ENCODE measurements around the gene MMADHC. TPM values are rescaled to one million over a fixed set of nuclear protein-coding genes. Genes with fewer than 3 reads are reported as not detected.
A peak's percentile ranks its signal among the peaks of the same experiment; 100 is the strongest.

The MMADHC gene
- total RNA-seq, 1 experiment from 2014 or later = 135 TPM

DNA sequence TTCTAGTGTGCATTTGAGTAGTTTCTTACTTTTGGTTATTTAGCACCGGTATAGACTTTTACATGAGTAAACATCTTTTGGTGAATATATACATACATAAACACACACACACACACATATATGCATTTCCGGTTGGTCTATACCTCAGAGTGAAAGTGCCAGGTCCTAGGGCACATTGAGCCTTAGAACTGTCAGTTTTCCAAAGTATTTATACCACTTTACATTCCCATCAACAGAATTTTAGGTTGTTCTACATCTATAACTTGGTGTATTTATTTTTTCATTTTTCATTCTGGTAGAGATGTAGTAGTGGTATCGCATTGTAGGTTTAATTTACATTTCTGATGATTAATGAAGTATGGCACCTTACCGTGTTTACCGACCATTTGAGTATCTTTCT is 22.6 kb downstream of the MMADHC start:
- ChIA-PET CTCF (no interaction called here), POLR2A (ENCODE audit: unreplicated experiment) (no interaction called here)
- no peak for DNase-seq
- Histone ChIP-seq H3K79me2 (ENCODE audit: low read depth) (no peaks in the 10 kb centered on the region), H3K27ac (no peak overlapping the region), H2AFZ (no peak overlapping the region), H3K9me2 (ENCODE audit: insufficient read depth) (no peaks in the 10 kb centered on the region), H3K27me3 (ENCODE audit: insufficient read depth, low read depth) (no peaks in the 10 kb centered on the region), H4K20me1 (ENCODE audit: insufficient read depth) (no peaks in the 10 kb centered on the region), H3K36me3 (ENCODE audit: low read depth) (0 out of 2 replicates have a peak, but pooled peaks cover 5% of the 10 kb centered on the region), H3F3A (ENCODE audit: insufficient read depth, low read depth) (no peaks in the 10 kb centered on the region; the same call in 1 of the 2 replicates), H3K4me3 (no peak overlapping the region), H3K4me2 (no peak overlapping the region), H3K9me3 (ENCODE audit: insufficient read depth, low read depth) (no peaks in the 10 kb centered on the region), H3K4me1 (replicated peaks; ENCODE audit: insufficient read depth) (no peaks in the 10 kb centered on the region)
- no TSS peak for BruUV-seq (replicated peaks)
- intact Hi-C loops (cut with micrococcal nuclease; ENCODE audit: unreplicated experiment) = loop anchor here (5.0 to 10.0 kb wide), 4 partner anchors 238 to 1628 kb away; no protein-coding TSS in a partner anchor
- TF ChIP-seq, protein P1, sequence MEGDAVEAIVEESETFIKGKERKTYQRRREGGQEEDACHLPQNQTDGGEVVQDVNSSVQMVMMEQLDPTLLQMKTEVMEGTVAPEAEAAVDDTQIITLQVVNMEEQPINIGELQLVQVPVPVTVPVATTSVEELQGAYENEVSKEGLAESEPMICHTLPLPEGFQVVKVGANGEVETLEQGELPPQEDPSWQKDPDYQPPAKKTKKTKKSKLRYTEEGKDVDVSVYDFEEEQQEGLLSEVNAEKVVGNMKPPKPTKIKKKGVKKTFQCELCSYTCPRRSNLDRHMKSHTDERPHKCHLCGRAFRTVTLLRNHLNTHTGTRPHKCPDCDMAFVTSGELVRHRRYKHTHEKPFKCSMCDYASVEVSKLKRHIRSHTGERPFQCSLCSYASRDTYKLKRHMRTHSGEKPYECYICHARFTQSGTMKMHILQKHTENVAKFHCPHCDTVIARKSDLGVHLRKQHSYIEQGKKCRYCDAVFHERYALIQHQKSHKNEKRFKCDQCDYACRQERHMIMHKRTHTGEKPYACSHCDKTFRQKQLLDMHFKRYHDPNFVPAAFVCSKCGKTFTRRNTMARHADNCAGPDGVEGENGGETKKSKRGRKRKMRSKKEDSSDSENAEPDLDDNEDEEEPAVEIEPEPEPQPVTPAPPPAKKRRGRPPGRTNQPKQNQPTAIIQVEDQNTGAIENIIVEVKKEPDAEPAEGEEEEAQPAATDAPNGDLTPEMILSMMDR (conservative IDR thresholded peaks at IDR 0.05) = no peak
- no peak for TF ChIP-seq EZH2 (IDR thresholded peaks at IDR 0.05; ENCODE audit: low read depth)

DNA sequence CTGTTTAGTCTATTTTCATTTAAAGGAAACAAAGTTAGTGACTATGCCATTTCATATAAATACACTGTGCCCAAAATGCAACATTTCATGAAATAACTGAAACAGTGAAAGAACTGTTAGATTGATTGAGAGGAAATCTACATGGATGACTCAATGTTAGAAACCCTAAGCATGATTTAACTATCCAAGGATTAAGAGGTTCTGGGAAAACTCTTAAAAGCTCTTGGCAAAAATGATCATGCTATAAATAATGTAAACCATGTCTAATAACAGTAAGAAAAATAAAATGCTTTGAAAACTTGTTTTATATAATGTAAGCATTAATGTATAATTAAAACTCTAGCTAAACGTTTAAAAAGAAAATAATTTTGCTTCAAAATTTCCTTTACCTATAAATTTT is 23.5 kb downstream of the MMADHC start:
- Histone ChIP-seq H4K20me1 (ENCODE audit: insufficient read depth) (no peaks in the 10 kb centered on the region), H3K4me3 (no peak overlapping the region), H3K9me2 (ENCODE audit: insufficient read depth) (no peaks in the 10 kb centered on the region), H3K27me3 (ENCODE audit: insufficient read depth, low read depth) (no peaks in the 10 kb centered on the region), H3K79me2 (ENCODE audit: low read depth) (no peaks in the 10 kb centered on the region), H3K27ac (no peak overlapping the region), H2AFZ (no peak overlapping the region), H3F3A (ENCODE audit: insufficient read depth, low read depth) (no peaks in the 10 kb centered on the region; the same call in 1 of the 2 replicates), H3K36me3 (ENCODE audit: low read depth) (0 out of 2 replicates have a peak, but pooled peaks cover 4% of the 10 kb centered on the region), H3K4me1 (replicated peaks; ENCODE audit: insufficient read depth) (no peaks in the 10 kb centered on the region), H3K4me2 (no peak overlapping the region), H3K9me3 (ENCODE audit: insufficient read depth, low read depth) (no peaks in the 10 kb centered on the region)
- no peak for TF ChIP-seq EZH2 (IDR thresholded peaks at IDR 0.05; ENCODE audit: low read depth)
- TF ChIP-seq, protein P1 (conservative IDR thresholded peaks at IDR 0.05) = no peak
- no peak for DNase-seq
- no TSS peak for BruUV-seq (replicated peaks)
- ChIA-PET POLR2A (ENCODE audit: unreplicated experiment) (interaction anchor here (0.5 to 0.9 kb wide), 2 partner anchors 153 to 219 kb away, joined by 3 to 4 read pairs; no protein-coding TSS in a partner anchor), CTCF (no interaction called here)
- intact Hi-C loops (cut with micrococcal nuclease; ENCODE audit: unreplicated experiment) = loop anchor here (5.0 to 10.0 kb wide), 4 partner anchors 237 to 1627 kb away; no protein-coding TSS in a partner anchor

DNA sequence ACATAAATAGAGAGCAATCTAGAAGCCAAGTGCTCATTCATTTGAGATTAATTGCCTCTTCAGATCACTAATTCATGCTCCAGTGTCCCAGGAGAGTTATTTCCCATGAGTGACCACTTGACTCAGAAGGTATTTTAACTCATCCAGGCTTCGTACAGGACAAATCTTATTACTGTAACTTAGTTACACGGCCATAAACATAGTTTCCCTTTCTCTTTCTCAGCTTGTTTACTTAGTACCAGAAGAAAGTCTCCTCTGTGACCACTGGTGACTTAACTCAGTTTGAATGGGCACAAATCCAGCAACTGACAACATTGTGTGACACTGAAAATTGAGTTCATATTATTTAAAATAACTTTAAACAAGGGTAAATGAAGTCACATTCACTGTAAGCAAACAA is 25.3 kb downstream of the MMADHC start:
- no peak overlapping the region for H2AFZ ChIP-seq
- no peaks in the 10 kb centered on the region; the same call in 1 of the 2 replicates for H3F3A ChIP-seq (ENCODE audit: insufficient read depth, low read depth)
- H3K27ac ChIP-seq = no peak overlapping the region
- H3K4me2 ChIP-seq = peak overlapping the region; percentile 19; the same call in 1 of the 2 replicates
- no TSS peak for BruUV-seq (replicated peaks)
- H3K9me3 ChIP-seq (ENCODE audit: insufficient read depth, low read depth) = no peaks in the 10 kb centered on the region
- intact Hi-C loops (cut with micrococcal nuclease; ENCODE audit: unreplicated experiment) = loop anchor here (5.0 to 10.0 kb wide), 4 partner anchors 235 to 1625 kb away; no protein-coding TSS in a partner anchor
- no peaks in the 10 kb centered on the region for H3K9me2 ChIP-seq (ENCODE audit: insufficient read depth)
- TF ChIP-seq, protein P1 (conservative IDR thresholded peaks at IDR 0.05) = no peak
- no peak for TF ChIP-seq EZH2 (IDR thresholded peaks at IDR 0.05; ENCODE audit: low read depth)
- peak in 1 of 2 experiments; percentile 56 for DNase-seq
- no peak overlapping the region for H3K4me3 ChIP-seq
- no peaks in the 10 kb centered on the region for H3K79me2 ChIP-seq (ENCODE audit: low read depth)
- H4K20me1 ChIP-seq (ENCODE audit: insufficient read depth) = no peaks in the 10 kb centered on the region
- H3K36me3 ChIP-seq (ENCODE audit: low read depth) = no peaks in the 10 kb centered on the region
- no peaks in the 10 kb centered on the region for H3K27me3 ChIP-seq (ENCODE audit: insufficient read depth, low read depth)
- H3K4me1 ChIP-seq (replicated peaks; ENCODE audit: insufficient read depth) = no peaks in the 10 kb centered on the region
- CTCF ChIA-PET = no interaction called here
- POLR2A ChIA-PET (ENCODE audit: unreplicated experiment) = interaction anchor here (0.5 kb wide), 1 partner anchor 410 kb away, joined by 6 read pairs; no protein-coding TSS in a partner anchor

All from PC-9 (cell line).